Fibroblast of peridontal ligament (primary cell): ENCODE measurements around the gene RBM28.

Experiments
- DNase-seq: peaks from one replicate; pipeline ENCODE4 v3.0.0-alpha.2; 2010; ENCODE audit errors: extremely low read depth

The RBM28 gene

GRCh38 chr7:128260069-128260795, 83.5 kb downstream of the RBM28 start:
- no peak for DNase-seq

GRCh38 chr7:128259131-128260061, 84.3 kb downstream of the RBM28 start:
- DNase-seq = peak; percentile 22

GRCh38 chr7:128257458-128257857, 86.2 kb downstream of the RBM28 start:
- DNase-seq = no peak

- DNase-seq = no peak
These were observed 88.4 kb downstream of the RBM28 start for GRCh38 chr7:128255271-128255670.

- DNase-seq = no peak
These were observed 89.2 kb downstream of the RBM28 start for GRCh38 chr7:128254470-128254869.

GRCh38 chr7:128253701-128254100, 90.0 kb downstream of the RBM28 start:
- DNase-seq = no peak

GRCh38 chr7:128251337-128251736, 92.4 kb downstream of the RBM28 start:
- no peak for DNase-seq
